HCT116 (cell line): ENCODE measurements around the gene ADRA2A. TPM values are rescaled to one million over a fixed set of nuclear protein-coding genes. Genes with fewer than 3 reads are reported as not detected.

Source experiments
- ATAC-seq: fragments of 200-7000 bp; cut with Tn5 transposase; 2 replicates; pipeline ENCODE4 v1.9.1; 2020; ENCODE audit warnings: mild to moderate bottlenecking, moderate library complexity
- BruUV-seq: library from RNA; stranded (reverse); fragments of 400-500 nt; replicated peaks from 2 replicates; lab custom pipeline; 2021; lab: Mats Ljungman, UMichigan
- CTCF ChIA-PET: fragments of 300-600 bp; sonication (Branson Sonifier 250); formaldehyde crosslinking; loops from one replicate; lab custom pipeline; 2021; ENCODE audit warnings: antibody characterized with exemption; lab: Charles Lee
- POLR2A ChIA-PET: fragments of 300-600, 350-600 bp; sonication (Branson Sonifier 250); formaldehyde crosslinking; loops from one replicate; lab custom pipeline; 2021; ENCODE audit warnings: antibody characterized with exemption; lab: Charles Lee
- RAD21 ChIA-PET, 2 experiments: fragments of 300-600 bp; sonication (Branson Sonifier 250); formaldehyde crosslinking; loops; one replicate each; lab custom pipeline; 2023; ENCODE audit warnings: low total read pairs in 2 of 2; ENCODE audit not compliant: uncharacterized antibody in 2 of 2, unreplicated experiment in 2 of 2, low non-redundant PET in 1 of 2; lab: Charles Lee
- DNase-seq: peaks from one replicate; pipeline ENCODE4 v3.0.0-alpha.2; 2010; ENCODE audit warnings: low read depth, low spot score
- H2AFZ ChIP-seq: fragments of 200-600 bp; shearing (Covaris generic), sonication (generic); 2 replicates; pipeline ENCODE4 v1.6.1; 2017; ENCODE audit warnings: low read depth, mixed run types, mixed read lengths, antibody characterized with exemption, low read length; ENCODE audit not compliant: poor library complexity, severe bottlenecking
- H3K27ac ChIP-seq: 2 replicates; pipeline ENCODE4 v1.5.1; 2012; ENCODE audit warnings: low read depth, low read length
- H3K27me3 ChIP-seq: fragments of 200-600 bp; sonication (generic); 2 replicates; pipeline ENCODE4 v1.6.1; 2016; ENCODE audit warnings: mixed run types, low read length, mixed read lengths; ENCODE audit not compliant: insufficient read depth
- H3K36me3 ChIP-seq, 2 experiments: fragments of 200-500 bp in 1 of 2; fragments of 200-600 bp in 1 of 2; sonication (Bioruptor generic) in 1 of 2; sonication (generic) in 1 of 2; 2 replicates each; pipeline versions ENCODE4 v1.5.1 to v1.6.1; 2014 to 2016; ENCODE audit warnings: low read length in 2 of 2, inconsistent platforms in 1 of 2, mixed read lengths in 1 of 2, mixed run types in 1 of 2; ENCODE audit not compliant: insufficient read depth in 2 of 2, control insufficient read depth in 1 of 2
- H3K4me1 ChIP-seq, 2 experiments: fragments of 200-600 bp in 1 of 2; sonication (generic) in 1 of 2; 2 replicates each; pipeline versions ENCODE4 v1.5.1 to v1.6.1; 2012 to 2017; ENCODE audit warnings: low read length in 2 of 2, inconsistent platforms in 1 of 2, mild to moderate bottlenecking in 1 of 2, mixed read lengths in 1 of 2, mixed run types in 1 of 2, moderate library complexity in 1 of 2; ENCODE audit not compliant: insufficient read depth in 2 of 2, control insufficient read depth in 1 of 2
- H3K4me2 ChIP-seq: fragments of 200-600 bp; sonication (generic); 2 replicates; pipeline ENCODE4 v1.6.1; 2017; ENCODE audit warnings: mixed run types, low read length, mixed read lengths
- H3K4me3 ChIP-seq, 2 experiments: fragments of 200-600 bp in 1 of 2; sonication (generic) in 1 of 2; replicated peaks in 1 of 2; 2 replicates each; pipeline ENCODE4 v1.5.1; 2011 to 2016; ENCODE audit warnings: low read length in 2 of 2, control low read depth in 1 of 2, low read depth in 1 of 2, mild to moderate bottlenecking in 1 of 2, mixed read lengths in 1 of 2, mixed run types in 1 of 2
- H3K79me2 ChIP-seq: fragments of 200-600 bp; sonication (generic); 2 replicates; pipeline ENCODE4 v1.6.1; 2017; ENCODE audit warnings: mild to moderate bottlenecking, mixed run types, low read length, moderate library complexity, mixed read lengths; ENCODE audit not compliant: insufficient read depth
- H3K9ac ChIP-seq: fragments of 200-600 bp; sonication (generic); 2 replicates; pipeline ENCODE4 v1.6.1; 2016; ENCODE audit warnings: low read length, mixed read lengths
- H3K9me2 ChIP-seq: fragments of 200-600 bp; sonication (generic), shearing (Covaris generic); 2 replicates; pipeline ENCODE4 v1.6.1; 2017; ENCODE audit warnings: mixed run types, mild to moderate bottlenecking, moderate library complexity; ENCODE audit not compliant: insufficient read depth
- H3K9me3 ChIP-seq, 2 experiments: fragments of 200-500 bp in 1 of 2; fragments of 200-600 bp in 1 of 2; sonication (Bioruptor generic) in 1 of 2; sonication (generic) in 1 of 2; 2 replicates each; pipeline ENCODE4 v1.6.1; 2014 to 2017; ENCODE audit warnings: low read length in 2 of 2, mixed read lengths in 2 of 2, inconsistent platforms in 1 of 2, low read depth in 1 of 2, mild to moderate bottlenecking in 1 of 2, mixed run types in 1 of 2, moderate library complexity in 1 of 2; ENCODE audit not compliant: control insufficient read depth in 1 of 2, insufficient read depth in 1 of 2
- H4K20me1 ChIP-seq: fragments of 200-600 bp; sonication (generic), shearing (Covaris generic); 2 replicates; pipeline ENCODE4 v1.6.1; 2017; ENCODE audit warnings: mixed run types, mild to moderate bottlenecking, moderate library complexity; ENCODE audit not compliant: insufficient read depth
- CEBPB ChIP-seq: IDR thresholded peaks from 2 replicates; pipeline ENCODE4 v1.6.1; 2012; ENCODE audit warnings: low read depth
- EGR1 ChIP-seq: IDR thresholded peaks from 2 replicates; pipeline ENCODE4 v1.6.1; 2012; ENCODE audit warnings: low read depth
- EZH2 ChIP-seq: fragments of 200-600 bp; sonication (generic); IDR thresholded peaks from 2 replicates; pipeline ENCODE4 v1.6.1; 2017; ENCODE audit warnings: antibody characterized with exemption, mixed run types
- POLR2A ChIP-seq: IDR thresholded peaks from 2 replicates; pipeline ENCODE4 v1.7.0; 2011; ENCODE audit warnings: borderline replicate concordance; ENCODE audit not compliant: insufficient read depth, insufficient read length; ENCODE audit errors: extremely low read depth
- SP1 ChIP-seq: IDR thresholded peaks from 2 replicates; pipeline ENCODE4 v1.6.1; 2012; ENCODE audit warnings: low read depth
- SRF ChIP-seq: IDR thresholded peaks from 2 replicates; pipeline ENCODE4 v1.6.1; 2012; ENCODE audit warnings: low read depth
- ZFX ChIP-seq: fragments of 450-650 bp; IDR thresholded peaks from 2 replicates; pipeline ENCODE4 v1.6.1; 2017
- ZNF274 ChIP-seq: fragments of 200-500 bp; sonication (Bioruptor generic); IDR thresholded peaks from 2 replicates; pipeline ENCODE4 v1.6.1; 2014; ENCODE audit warnings: mild to moderate bottlenecking, low read depth, low read length, inconsistent platforms
- intact Hi-C: fragments of 100-400 bp; cut with micrococcal nuclease; formaldehyde crosslinking; loops from 2 replicates; pipeline ENCODE4 v1.10.0; 2022
- total RNA-seq: library from RNA; stranded (reverse); gene quantifications from one replicate; pipeline ENCODE4 v1.2.1, GENCODE V29; 2021; ENCODE audit not compliant: unreplicated experiment

The ADRA2A gene
- total RNA-seq, 1 experiment from 2014 or later, result 0.15 TPM

DNA sequence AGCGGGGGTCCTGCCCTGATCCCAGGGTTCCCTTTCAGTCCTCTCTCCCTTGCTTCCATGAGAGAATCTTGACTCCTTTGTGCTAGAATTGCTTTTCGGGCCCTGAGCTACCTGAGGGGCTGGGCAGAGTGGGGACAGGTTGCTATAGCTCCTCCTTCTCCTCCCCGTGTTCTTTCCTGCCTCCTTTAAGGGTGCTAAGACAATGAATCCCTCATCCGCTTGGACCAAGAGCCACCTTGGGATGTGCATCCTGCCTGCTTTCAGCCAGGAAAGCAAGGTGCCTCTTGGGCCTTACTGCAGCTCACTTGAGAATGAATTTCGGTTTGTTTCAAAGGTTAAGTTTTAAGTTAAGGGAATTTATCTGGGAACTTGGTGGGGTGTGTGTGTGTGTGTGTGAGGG lies 53.6 kb downstream of the ADRA2A start:
- intact Hi-C loops, result no loop called here
- no peaks in the 10 kb centered on the region for H3K79me2 ChIP-seq
- no TSS peak for BruUV-seq
- DNase-seq (no peak), ATAC-seq (no peak)
- H4K20me1 ChIP-seq, result no peaks in the 10 kb centered on the region
- H3K27me3 ChIP-seq, result peaks cover 18% of the 10 kb centered on the region; the same call in 1 of the 2 replicates
- no peaks in the 10 kb centered on the region for H3K36me3 ChIP-seq
- H3K9me3 ChIP-seq, result peaks cover 0 to 4% of the 10 kb centered on the region in 2 experiments; a peak in 1 of 4 replicates
- ChIA-PET RAD21 (no interaction called here), CTCF (interaction anchor here (0.6 kb wide), 2 partner anchors 233 to 327 kb away, joined by 3 read pairs; no protein-coding TSS in a partner anchor), POLR2A (no interaction called here)
- H2AFZ ChIP-seq, result no peak overlapping the region
- H3K4me3 ChIP-seq, result no peak overlapping the region
- no peak overlapping the region for H3K4me2 ChIP-seq
- H3K4me1 ChIP-seq, result peaks cover 0 to 10% of the 10 kb centered on the region in 2 experiments; a peak in 2 of 4 replicates
- H3K27ac ChIP-seq, result no peak overlapping the region
- no peak for TF ChIP-seq ZNF274
- no peak for TF ChIP-seq EZH2
- TF ChIP-seq CEBPB, result no peak
- TF ChIP-seq ZFX, result no peak
- TF ChIP-seq SRF, result no peak
- no peak for TF ChIP-seq SP1
- TF ChIP-seq EGR1, result no peak
- no peak for TF ChIP-seq POLR2A
- no peaks in the 10 kb centered on the region for H3K9me2 ChIP-seq
- no peak overlapping the region for H3K9ac ChIP-seq

Other genes starting within 250 kb of the ADRA2A start
- gene PDCD4, start 205.1 kb upstream of the ADRA2A start, total RNA-seq, result 63.0 TPM
- gene BBIP1, start 157.8 kb upstream of the ADRA2A start, total RNA-seq, result 38.9 TPM
- 39.5 TPM for gene SHOC2, start 157.4 kb upstream of the ADRA2A start, total RNA-seq